ENCODE data around the gene BICRA. TPM values are rescaled to one million over a fixed set of nuclear protein-coding genes. Genes with fewer than 3 reads are reported as not detected.

The BICRA gene
- polyA plus RNA-seq, 3 donors, result 0.08 to 4.6 TPM; not detected in 1

DNA sequence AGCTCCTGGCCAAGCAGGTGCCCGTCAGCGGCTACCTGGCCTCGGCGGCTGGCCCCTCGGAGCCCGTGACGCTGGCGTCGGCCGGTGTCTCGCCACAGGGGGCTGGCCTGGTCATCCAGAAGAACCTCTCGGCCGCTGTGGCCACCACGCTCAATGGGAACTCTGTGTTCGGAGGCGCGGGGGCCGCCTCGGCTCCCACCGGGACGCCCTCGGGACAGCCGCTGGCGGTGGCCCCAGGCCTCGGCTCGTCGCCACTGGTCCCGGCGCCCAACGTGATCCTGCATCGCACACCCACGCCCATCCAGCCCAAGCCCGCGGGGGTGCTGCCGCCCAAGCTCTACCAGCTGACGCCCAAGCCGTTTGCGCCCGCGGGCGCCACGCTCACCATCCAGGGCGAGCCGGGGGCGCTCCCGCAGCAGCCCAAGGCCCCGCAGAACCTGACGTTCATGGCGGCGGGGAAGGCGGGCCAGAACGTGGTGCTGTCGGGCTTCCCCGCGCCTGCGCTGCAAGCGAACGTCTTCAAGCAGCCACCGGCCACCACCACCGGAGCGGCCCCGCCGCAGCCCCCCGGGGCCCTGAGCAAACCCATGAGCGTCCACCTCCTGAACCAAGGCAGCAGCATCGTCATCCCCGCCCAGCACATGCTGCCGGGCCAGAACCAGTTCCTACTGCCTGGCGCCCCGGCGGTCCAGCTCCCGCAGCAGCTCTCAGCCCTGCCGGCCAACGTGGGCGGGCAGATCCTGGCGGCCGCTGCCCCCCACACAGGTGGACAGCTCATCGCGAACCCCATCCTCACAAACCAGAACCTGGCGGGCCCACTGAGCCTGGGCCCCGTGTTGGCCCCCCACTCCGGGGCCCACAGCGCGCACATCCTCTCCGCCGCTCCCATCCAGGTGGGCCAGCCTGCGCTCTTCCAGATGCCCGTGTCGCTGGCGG, 71.3 kb downstream of the BICRA start:
- intact Hi-C loops (cut with micrococcal nuclease), result no loop called here
- TF ChIP-seq, protein P1, sequence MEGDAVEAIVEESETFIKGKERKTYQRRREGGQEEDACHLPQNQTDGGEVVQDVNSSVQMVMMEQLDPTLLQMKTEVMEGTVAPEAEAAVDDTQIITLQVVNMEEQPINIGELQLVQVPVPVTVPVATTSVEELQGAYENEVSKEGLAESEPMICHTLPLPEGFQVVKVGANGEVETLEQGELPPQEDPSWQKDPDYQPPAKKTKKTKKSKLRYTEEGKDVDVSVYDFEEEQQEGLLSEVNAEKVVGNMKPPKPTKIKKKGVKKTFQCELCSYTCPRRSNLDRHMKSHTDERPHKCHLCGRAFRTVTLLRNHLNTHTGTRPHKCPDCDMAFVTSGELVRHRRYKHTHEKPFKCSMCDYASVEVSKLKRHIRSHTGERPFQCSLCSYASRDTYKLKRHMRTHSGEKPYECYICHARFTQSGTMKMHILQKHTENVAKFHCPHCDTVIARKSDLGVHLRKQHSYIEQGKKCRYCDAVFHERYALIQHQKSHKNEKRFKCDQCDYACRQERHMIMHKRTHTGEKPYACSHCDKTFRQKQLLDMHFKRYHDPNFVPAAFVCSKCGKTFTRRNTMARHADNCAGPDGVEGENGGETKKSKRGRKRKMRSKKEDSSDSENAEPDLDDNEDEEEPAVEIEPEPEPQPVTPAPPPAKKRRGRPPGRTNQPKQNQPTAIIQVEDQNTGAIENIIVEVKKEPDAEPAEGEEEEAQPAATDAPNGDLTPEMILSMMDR (IDR thresholded peaks at IDR 0.05), result no peak
- H3K9me3 ChIP-seq (replicated peaks in 1 of 2; ENCODE audit: control insufficient read depth in 1 of 2, insufficient read depth in 1 of 2, low read length in 2 of 2), result no peaks in the 10 kb centered on the region
- Mint-ChIP-seq H3K36me3 (peaks cover 33 to 70% of the 10 kb centered on the region in 2 donors), H3K4me1 (no peaks in the 10 kb centered on the region), H3K9me3 (peaks cover 0 to 2% (median 0%) of the 10 kb centered on the region in 7 donors), H3K4me3 (no peak overlapping the region), H3K27ac (no peak overlapping the region), H3K27me3 (ENCODE audit: low read depth in 3 of 3) (no peaks in the 10 kb centered on the region)
- H3K4me3 ChIP-seq (replicated peaks in 1 of 3; ENCODE audit: low read depth in 2 of 3, low read length in 3 of 3), result no peak overlapping the region
- no peak for DNase-seq
- over 99% methylated on average over 87 of the region's 90 CpGs for WGBS (ENCODE audit: insufficient coverage)
- H3K9ac ChIP-seq (ENCODE audit: insufficient read depth, low read length, poor library complexity, severe bottlenecking), result no peak overlapping the region
- peaks cover 10% of the 10 kb centered on the region for H4K20me1 ChIP-seq (ENCODE audit: insufficient read depth, low read length)
- H3K27ac ChIP-seq (ENCODE audit: low read depth in 1 of 2, low read length in 2 of 2), result no peak overlapping the region
- H2AFZ ChIP-seq (ENCODE audit: insufficient read depth, low read depth, low read length, poor library complexity, severe bottlenecking), result no peak overlapping the region
- H3K79me2 ChIP-seq (ENCODE audit: insufficient read depth, low read length), result no peaks in the 10 kb centered on the region
- H3K27me3 ChIP-seq (ENCODE audit: control insufficient read depth in 2 of 2, insufficient read depth in 2 of 2, low read length in 2 of 2), result no peaks in the 10 kb centered on the region
- H3K4me1 ChIP-seq (ENCODE audit: control insufficient read depth in 1 of 2, insufficient read depth in 2 of 2, low read length in 2 of 2), result no peaks in the 10 kb centered on the region
- peaks cover 35 to 84% of the 10 kb centered on the region in 2 donors for H3K36me3 ChIP-seq (replicated peaks in 1 of 2; ENCODE audit: control insufficient read depth in 1 of 2, insufficient read depth in 2 of 2, low read length in 2 of 2)
- H3K4me2 ChIP-seq (replicated peaks; ENCODE audit: extremely low read depth, low read length, poor library complexity, severe bottlenecking), result no peak overlapping the region

DNA sequence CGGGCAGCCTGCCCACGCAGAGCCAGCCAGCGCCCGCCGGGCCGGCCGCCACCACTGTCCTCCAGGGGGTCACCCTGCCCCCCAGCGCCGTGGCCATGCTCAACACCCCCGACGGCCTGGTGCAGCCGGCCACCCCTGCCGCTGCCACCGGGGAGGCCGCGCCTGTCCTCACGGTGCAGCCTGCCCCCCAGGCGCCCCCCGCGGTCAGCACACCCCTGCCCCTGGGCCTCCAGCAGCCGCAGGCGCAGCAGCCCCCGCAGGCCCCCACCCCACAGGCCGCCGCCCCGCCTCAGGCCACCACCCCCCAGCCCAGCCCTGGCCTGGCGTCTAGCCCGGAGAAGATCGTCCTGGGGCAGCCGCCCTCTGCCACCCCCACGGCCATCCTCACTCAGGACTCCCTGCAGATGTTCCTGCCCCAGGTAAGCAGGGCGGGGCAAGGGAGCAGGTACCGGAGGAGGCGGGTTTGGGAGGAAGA, 72.0 kb downstream of the BICRA start:
- intact Hi-C loops (cut with micrococcal nuclease), result no loop called here
- H3K9me3 ChIP-seq (replicated peaks in 1 of 2; ENCODE audit: control insufficient read depth in 1 of 2, insufficient read depth in 1 of 2, low read length in 2 of 2), result no peaks in the 10 kb centered on the region
- TF ChIP-seq, protein P1 (IDR thresholded peaks at IDR 0.05), result no peak
- H3K27ac ChIP-seq (ENCODE audit: low read depth in 1 of 2, low read length in 2 of 2), result no peak overlapping the region
- H3K4me1 ChIP-seq (ENCODE audit: control insufficient read depth in 1 of 2, insufficient read depth in 2 of 2, low read length in 2 of 2), result no peaks in the 10 kb centered on the region
- Mint-ChIP-seq H3K9me3 (peaks cover 0 to 2% (median 0%) of the 10 kb centered on the region in 7 donors), H3K27me3 (ENCODE audit: low read depth in 3 of 3) (no peaks in the 10 kb centered on the region), H3K4me3 (no peak overlapping the region), H3K4me1 (no peaks in the 10 kb centered on the region), H3K36me3 (peaks cover 34 to 70% of the 10 kb centered on the region in 2 donors), H3K27ac (no peak overlapping the region)
- H3K27me3 ChIP-seq (ENCODE audit: control insufficient read depth in 2 of 2, insufficient read depth in 2 of 2, low read length in 2 of 2), result no peaks in the 10 kb centered on the region
- H3K79me2 ChIP-seq (ENCODE audit: insufficient read depth, low read length), result no peaks in the 10 kb centered on the region
- WGBS (ENCODE audit: insufficient coverage), result 96% methylated on average over 18 of the region's 34 CpGs
- peaks cover 28 to 84% of the 10 kb centered on the region in 2 donors for H3K36me3 ChIP-seq (replicated peaks in 1 of 2; ENCODE audit: control insufficient read depth in 1 of 2, insufficient read depth in 2 of 2, low read length in 2 of 2)
- H3K4me2 ChIP-seq (replicated peaks; ENCODE audit: extremely low read depth, low read length, poor library complexity, severe bottlenecking), result no peak overlapping the region
- H3K9ac ChIP-seq (ENCODE audit: insufficient read depth, low read length, poor library complexity, severe bottlenecking), result no peak overlapping the region
- H4K20me1 ChIP-seq (ENCODE audit: insufficient read depth, low read length), result peaks cover 10% of the 10 kb centered on the region
- no peak overlapping the region for H3K4me3 ChIP-seq (replicated peaks in 1 of 3; ENCODE audit: low read depth in 2 of 3, low read length in 3 of 3)
- no peak overlapping the region for H2AFZ ChIP-seq (ENCODE audit: insufficient read depth, low read depth, low read length, poor library complexity, severe bottlenecking)
- DNase-seq, result no peak

Data from CD14-positive monocyte (primary cell).